ENCODE measurements around the gene GOLGA2.

GOLGA2 gene

GRCh38 chr9:128246471-128246870 is 29.3 kb downstream of the GOLGA2 start:
- no peak for DNase-seq (ENCODE audit: low read depth)
- TF ChIP-seq, protein P1, sequence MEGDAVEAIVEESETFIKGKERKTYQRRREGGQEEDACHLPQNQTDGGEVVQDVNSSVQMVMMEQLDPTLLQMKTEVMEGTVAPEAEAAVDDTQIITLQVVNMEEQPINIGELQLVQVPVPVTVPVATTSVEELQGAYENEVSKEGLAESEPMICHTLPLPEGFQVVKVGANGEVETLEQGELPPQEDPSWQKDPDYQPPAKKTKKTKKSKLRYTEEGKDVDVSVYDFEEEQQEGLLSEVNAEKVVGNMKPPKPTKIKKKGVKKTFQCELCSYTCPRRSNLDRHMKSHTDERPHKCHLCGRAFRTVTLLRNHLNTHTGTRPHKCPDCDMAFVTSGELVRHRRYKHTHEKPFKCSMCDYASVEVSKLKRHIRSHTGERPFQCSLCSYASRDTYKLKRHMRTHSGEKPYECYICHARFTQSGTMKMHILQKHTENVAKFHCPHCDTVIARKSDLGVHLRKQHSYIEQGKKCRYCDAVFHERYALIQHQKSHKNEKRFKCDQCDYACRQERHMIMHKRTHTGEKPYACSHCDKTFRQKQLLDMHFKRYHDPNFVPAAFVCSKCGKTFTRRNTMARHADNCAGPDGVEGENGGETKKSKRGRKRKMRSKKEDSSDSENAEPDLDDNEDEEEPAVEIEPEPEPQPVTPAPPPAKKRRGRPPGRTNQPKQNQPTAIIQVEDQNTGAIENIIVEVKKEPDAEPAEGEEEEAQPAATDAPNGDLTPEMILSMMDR (IDR thresholded peaks at IDR 0.05; ENCODE audit: insufficient read depth, low read depth, low read length, missing control alignments), result no peak
- no peak overlapping the region for H3K4me3 ChIP-seq (ENCODE audit: low read length)

GRCh38 chr9:128245421-128246151 is 30.2 kb downstream of the GOLGA2 start:
- TF ChIP-seq, protein P1 (IDR thresholded peaks at IDR 0.05; ENCODE audit: insufficient read depth, low read depth, low read length, missing control alignments), result no peak
- H3K4me3 ChIP-seq (ENCODE audit: low read length), result no peak overlapping the region
- peak; percentile 27 for DNase-seq (ENCODE audit: low read depth)

GRCh38 chr9:128244837-128245231 is 31.0 kb downstream of the GOLGA2 start:
- no peak overlapping the region for H3K4me3 ChIP-seq (ENCODE audit: low read length)
- TF ChIP-seq, protein P1 (IDR thresholded peaks at IDR 0.05; ENCODE audit: insufficient read depth, low read depth, low read length, missing control alignments), result no peak
- no peak for DNase-seq (ENCODE audit: low read depth)

DNA sequence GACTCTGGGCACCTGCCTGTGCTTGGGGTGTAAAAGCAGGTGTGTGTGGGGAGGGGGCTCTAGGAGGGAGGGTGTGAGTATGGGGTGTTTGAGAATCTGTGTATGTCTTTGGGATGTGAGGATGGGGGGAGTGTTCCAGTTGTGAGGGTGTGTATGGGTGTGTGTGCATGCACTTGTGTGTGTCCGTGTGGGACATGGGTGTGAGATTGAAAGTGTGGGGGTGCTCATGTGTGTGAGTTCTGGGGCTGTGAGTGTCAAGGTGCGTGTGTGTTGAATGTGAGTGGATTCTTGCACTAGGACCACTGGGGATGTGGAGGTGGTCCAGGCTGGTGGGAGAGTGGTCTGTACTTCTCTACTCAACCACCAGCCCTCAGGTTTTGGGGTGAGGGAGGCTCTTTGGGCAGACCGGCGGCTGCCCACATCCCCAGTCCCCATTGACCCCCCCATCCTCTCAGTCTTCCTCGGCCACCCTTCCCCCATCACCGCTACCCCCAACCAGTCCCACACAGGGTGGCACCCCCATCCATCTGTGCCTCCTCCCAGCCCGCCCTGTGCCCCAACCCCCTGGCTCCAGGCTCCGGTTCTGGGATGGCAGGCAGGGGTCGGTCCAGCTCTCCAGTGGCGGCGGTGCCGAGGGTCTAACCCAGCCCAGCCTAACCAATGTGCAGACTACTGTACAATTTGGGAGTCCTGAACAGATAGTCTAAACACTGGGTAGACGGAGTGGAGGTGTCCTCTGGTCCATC is 31.5 kb downstream of the GOLGA2 start:
- no peak overlapping the region for H3K4me3 ChIP-seq (ENCODE audit: low read length)

GRCh38 chr9:128243215-128244018 is 32.4 kb downstream of the GOLGA2 start:
- TF ChIP-seq, protein P1 (IDR thresholded peaks at IDR 0.05; ENCODE audit: insufficient read depth, low read depth, low read length, missing control alignments), result no peak
- H3K4me3 ChIP-seq (ENCODE audit: low read length), result no peak overlapping the region
- no peak for DNase-seq (ENCODE audit: low read depth)

More for the DNA sequence above, 31.5 kb downstream of the GOLGA2 start:
- TF ChIP-seq, protein P1 (IDR thresholded peaks at IDR 0.05; ENCODE audit: insufficient read depth, low read depth, low read length, missing control alignments), result no peak
- no peak for DNase-seq (ENCODE audit: low read depth)

DNA sequence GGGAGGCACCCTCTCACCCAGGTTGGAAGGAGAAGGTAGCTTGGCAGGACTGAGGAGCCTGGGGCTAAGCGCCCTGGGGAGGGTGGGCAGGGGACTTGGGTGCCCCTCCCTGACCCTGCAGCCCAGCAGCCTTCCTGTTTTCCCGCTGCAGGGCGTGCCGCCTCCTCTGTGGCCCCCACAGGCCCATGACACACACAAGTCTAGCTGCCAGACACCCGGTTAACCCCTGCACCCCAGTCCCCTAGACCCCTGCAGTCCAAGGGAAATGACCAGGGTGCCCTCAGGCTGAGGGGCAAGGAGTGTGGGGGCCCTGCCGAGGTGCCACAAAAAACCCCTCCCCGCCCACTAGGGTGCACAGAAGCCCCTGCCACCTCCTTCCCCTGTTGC is 33.0 kb downstream of the GOLGA2 start:
- no peak overlapping the region for H3K4me3 ChIP-seq (ENCODE audit: low read length)
- TF ChIP-seq, protein P1 (IDR thresholded peaks at IDR 0.05; ENCODE audit: insufficient read depth, low read depth, low read length, missing control alignments), result no peak
- no peak for DNase-seq (ENCODE audit: low read depth)

Data from epithelial cell of esophagus (primary cell).